MM.1S (cell line): ENCODE results near the gene HOXB6.

Experiments
- DNase-seq: peaks from one replicate; pipeline ENCODE4 v3.0.0-alpha.2; 2015
- H2AFZ ChIP-seq: fragments of 300-600 bp; sonication (generic); 2 replicates; pipeline ENCODE4 v1.6.0; 2016; ENCODE audit warnings: antibody characterized with exemption, low read length
- H3F3A ChIP-seq: fragments of 300-600 bp; sonication (generic); 2 replicates; pipeline ENCODE4 v1.6.1; 2016; ENCODE audit warnings: mild to moderate bottlenecking, antibody characterized with exemption, low read length, moderate library complexity, mixed read lengths; ENCODE audit not compliant: insufficient read depth
- H3K27ac ChIP-seq: fragments of 300-600 bp; sonication (generic); 2 replicates; pipeline ENCODE4 v1.5.1; 2016; ENCODE audit warnings: mild to moderate bottlenecking, low read length
- H3K27me3 ChIP-seq: fragments of 300-600 bp; sonication (generic); replicated peaks from 2 replicates; pipeline ENCODE4 v1.6.0; 2016; ENCODE audit warnings: low read length; ENCODE audit not compliant: insufficient read depth
- H3K36me3 ChIP-seq: fragments of 300-600 bp; sonication (generic); replicated peaks from 2 replicates; pipeline ENCODE4 v1.6.1; 2016; ENCODE audit warnings: mild to moderate bottlenecking, low read length, mixed read lengths; ENCODE audit not compliant: insufficient read depth
- H3K4me1 ChIP-seq: fragments of 300-600 bp; sonication (generic); 2 replicates; pipeline ENCODE4 v1.6.1; 2016; ENCODE audit warnings: low read length, mixed read lengths
- H3K4me2 ChIP-seq: fragments of 300-600 bp; sonication (generic); 2 replicates; pipeline ENCODE4 v1.6.0; 2016; ENCODE audit warnings: low read depth, low read length
- H3K4me3 ChIP-seq: fragments of 300-600 bp; sonication (generic); 2 replicates; pipeline ENCODE4 v1.5.1; 2016; ENCODE audit warnings: low read length, mixed read lengths
- H3K79me2 ChIP-seq: fragments of 300-600 bp; sonication (generic); 2 replicates; pipeline ENCODE4 v1.6.1; 2016; ENCODE audit warnings: mixed run types, low read length, mixed read lengths
- H3K9ac ChIP-seq: fragments of 300-600 bp; sonication (generic); 2 replicates; pipeline ENCODE4 v1.6.1; 2016; ENCODE audit warnings: low read length, mixed read lengths
- H3K9me2 ChIP-seq: fragments of 300-600 bp; sonication (generic); replicated peaks from 2 replicates; pipeline ENCODE4 v1.6.1; 2016; ENCODE audit warnings: mild to moderate bottlenecking, low read length, mixed read lengths; ENCODE audit not compliant: insufficient read depth
- H3K9me3 ChIP-seq: fragments of 300-600 bp; sonication (generic); replicated peaks from 2 replicates; pipeline ENCODE4 v1.6.1; 2016; ENCODE audit warnings: mild to moderate bottlenecking, low read length, mixed read lengths; ENCODE audit not compliant: insufficient read depth
- H4K20me1 ChIP-seq: fragments of 300-600 bp; sonication (generic); 2 replicates; pipeline ENCODE4 v1.6.1; 2016; ENCODE audit warnings: mild to moderate bottlenecking, low read length, moderate library complexity, mixed read lengths; ENCODE audit not compliant: insufficient read depth
- CTCF ChIP-seq: fragments of 300-600 bp; sonication (generic); IDR thresholded peaks from 2 replicates; pipeline ENCODE4 v1.5.1; 2016; ENCODE audit warnings: antibody characterized with exemption, low read length, mixed read lengths
- EZH2 ChIP-seq: fragments of 300-600 bp; sonication (generic); optimal IDR thresholded peaks from 2 replicates; pipeline ENCODE3; 2017; ENCODE audit warnings: low read depth, mild to moderate bottlenecking, antibody characterized with exemption, low read length, mixed read lengths
- EZH2phosphoT487 ChIP-seq: fragments of 300-600 bp; sonication (generic); IDR thresholded peaks from 2 replicates; pipeline ENCODE4 v1.6.1; 2018; ENCODE audit warnings: antibody characterized with exemption, low read length

Gene HOXB6

DNA sequence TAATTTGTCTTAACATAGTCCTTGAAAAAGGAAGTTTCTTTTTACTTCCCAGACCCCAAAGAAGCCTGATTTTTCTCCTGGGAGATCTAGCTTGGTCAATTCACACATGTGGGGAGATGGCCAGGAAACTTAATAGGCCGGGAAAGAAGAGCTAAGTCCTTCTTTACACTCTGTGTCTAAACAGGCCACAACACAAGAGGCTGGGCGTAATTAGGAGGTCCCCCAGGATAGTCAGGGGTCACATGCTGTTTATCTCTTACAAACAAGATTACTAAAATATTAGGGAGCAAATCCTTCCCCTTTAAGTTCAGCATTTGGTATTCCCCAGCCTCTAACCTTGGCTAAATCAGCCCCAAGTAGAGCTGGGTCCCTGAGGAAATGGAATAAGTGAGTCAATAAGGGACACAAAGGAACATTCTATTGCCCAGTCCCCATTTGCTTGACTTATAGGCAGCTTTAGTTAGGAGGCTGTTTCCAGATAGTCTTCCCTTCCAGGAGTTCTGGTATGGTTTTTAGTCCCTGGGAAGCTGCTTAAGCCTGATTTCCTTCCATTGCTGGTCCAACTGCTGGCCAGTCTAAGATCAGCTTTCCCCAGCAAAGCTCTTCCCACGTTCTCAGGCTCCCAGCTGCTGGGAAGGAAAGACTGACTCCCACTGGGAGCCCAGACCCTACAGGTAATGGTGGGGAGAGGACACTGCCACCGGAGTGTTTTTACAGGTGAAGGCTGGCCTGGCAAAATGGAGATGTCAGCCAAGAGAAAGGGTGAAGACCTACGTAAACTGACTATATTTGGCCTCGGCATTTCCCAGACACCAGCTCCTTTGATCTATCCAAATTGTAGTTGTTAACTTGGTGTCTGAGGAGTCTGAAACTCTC lies 35.4 kb upstream of the HOXB6 start:
- Histone ChIP-seq H3K9me3 (no peaks in the 10 kb centered on the region), H3K4me2 (no peak overlapping the region), H2AFZ (no peak overlapping the region), H3F3A (no peaks in the 10 kb centered on the region), H3K27ac (no peak overlapping the region), H3K79me2 (no peaks in the 10 kb centered on the region), H3K4me3 (no peak overlapping the region), H3K9ac (no peak overlapping the region), H3K9me2 (no peaks in the 10 kb centered on the region), H3K36me3 (no peaks in the 10 kb centered on the region), H3K4me1 (peaks cover 4% of the 10 kb centered on the region; the same call in 1 of the 2 replicates), H4K20me1 (no peaks in the 10 kb centered on the region), H3K27me3 (peaks cover 44% of the 10 kb centered on the region)
- no peak for DNase-seq
- no peak for TF ChIP-seq EZH2

GRCh38 chr17:48639136-48639535 lies 34.4 kb upstream of the HOXB6 start:
- Histone ChIP-seq H3K4me3 (no peak overlapping the region), H2AFZ (no peak overlapping the region), H3K27me3 (peaks cover 44% of the 10 kb centered on the region), H3K36me3 (no peaks in the 10 kb centered on the region), H3K9ac (no peak overlapping the region), H3K9me2 (no peaks in the 10 kb centered on the region), H3K4me1 (peaks cover 4% of the 10 kb centered on the region; the same call in 1 of the 2 replicates), H3K4me2 (no peak overlapping the region), H3K9me3 (no peaks in the 10 kb centered on the region), H4K20me1 (no peaks in the 10 kb centered on the region), H3F3A (no peaks in the 10 kb centered on the region), H3K27ac (no peak overlapping the region), H3K79me2 (no peaks in the 10 kb centered on the region)
- no peak for DNase-seq
- TF ChIP-seq CTCF = no peak
- TF ChIP-seq EZH2 = no peak
- TF ChIP-seq EZH2phosphoT487 = no peak

- H3F3A ChIP-seq = no peaks in the 10 kb centered on the region
- no peaks in the 10 kb centered on the region for H3K9me2 ChIP-seq
- no peaks in the 10 kb centered on the region for H3K9me3 ChIP-seq
- H3K27ac ChIP-seq = no peak overlapping the region
- no peak for DNase-seq
- H2AFZ ChIP-seq = no peak overlapping the region; the same call in 1 of the 2 replicates
- H3K36me3 ChIP-seq = no peaks in the 10 kb centered on the region
- no peak overlapping the region for H3K9ac ChIP-seq
- peaks cover 39% of the 10 kb centered on the region for H3K27me3 ChIP-seq
- no peaks in the 10 kb centered on the region for H3K79me2 ChIP-seq
- no peak overlapping the region for H3K4me2 ChIP-seq
- no peaks in the 10 kb centered on the region for H4K20me1 ChIP-seq
- H3K4me3 ChIP-seq = no peak overlapping the region
- TF ChIP-seq CTCF (no peak), EZH2phosphoT487 (no peak), EZH2 (no peak)
- H3K4me1 ChIP-seq = peaks cover 4% of the 10 kb centered on the region; the same call in 1 of the 2 replicates
Measured at GRCh38 chr17:48637323-48638260, 32.8 kb upstream of the HOXB6 start.
